Hepatocyte (in vitro differentiated cells): ENCODE results near the gene MBTPS1.

Experiments
- CTCF ChIP-seq: fragments of 200-600 bp; sonication (generic); IDR thresholded peaks from 2 replicates; pipeline ENCODE4 v1.5.1; 2016; ENCODE audit warnings: antibody characterized with exemption, mild to moderate bottlenecking; ENCODE audit not compliant: poor library complexity
- EZH2 ChIP-seq: fragments of 200-600 bp; sonication (generic); IDR thresholded peaks from 2 replicates; pipeline ENCODE4 v1.6.1; 2016; ENCODE audit warnings: antibody characterized with exemption, mild to moderate bottlenecking, borderline replicate concordance
- EZH2phosphoT487 ChIP-seq: fragments of 200-600 bp; sonication (generic); IDR thresholded peaks from one replicate; pipeline ENCODE4 v1.6.1; 2018; ENCODE audit warnings: antibody characterized with exemption, mild to moderate bottlenecking, low read depth, moderate library complexity; ENCODE audit not compliant: unreplicated experiment, severe bottlenecking

- no peak for TF ChIP-seq CTCF
- no peak for TF ChIP-seq EZH2
- TF ChIP-seq EZH2phosphoT487, result no peak
Observed at GRCh38 chr16:84055801-84056634, 60.7 kb downstream of the MBTPS1 start.
